Right atrium auricular region (tissue), 2 donors: ENCODE results near the gene ST6GAL1. TPM values are rescaled to one million over a fixed set of nuclear protein-coding genes. Genes with fewer than 3 reads are reported as not detected.

Source experiments
- DNase-seq: peaks from one replicate; pipeline ENCODE4 v3.0.0-alpha.2; 2019; ENCODE audit warnings: low spot score
- H3K27ac ChIP-seq, 2 donors: fragments of 200-600 bp; sonication (generic); 1 replicate in 1 of 2; 2 replicates in 1 of 2; pipeline ENCODE4 v1.5.1; 2016 to 2019
- H3K27me3 ChIP-seq, 2 donors: fragments of 200-600 bp; sonication (generic); one replicate each; pipeline versions ENCODE4 v1.5.1 to v1.6.0; 2017 to 2019
- H3K36me3 ChIP-seq: fragments of 200-600 bp; sonication (generic); one replicate; pipeline ENCODE4 v1.5.1; 2016
- H3K4me1 ChIP-seq, 2 donors: fragments of 200-600 bp; sonication (generic); one replicate each; pipeline versions ENCODE4 v1.5.1 to v1.6.0; 2017 to 2019
- H3K4me3 ChIP-seq, 2 donors: fragments of 200-600 bp; sonication (generic); 1 replicate in 1 of 2; 2 replicates in 1 of 2; pipeline ENCODE4 v1.5.1; 2017 to 2019; ENCODE audit warnings: mild to moderate bottlenecking in 1 of 2, moderate library complexity in 1 of 2
- H3K9me3 ChIP-seq, 2 donors: fragments of 200-600 bp; sonication (generic); one replicate each; pipeline ENCODE4 v1.5.1; 2019
- CTCF ChIP-seq, 2 donors: fragments of 200-600 bp; sonication (generic); IDR thresholded peaks; one replicate each; pipeline ENCODE4 v1.5.1; 2019; ENCODE audit warnings: antibody characterized with exemption in 2 of 2
- total RNA-seq, 2 donors: library from RNA; depleted of rRNA; stranded (reverse); fragments of >200 nt; gene quantifications; one replicate each; pipeline ENCODE4 v1.1.0, GENCODE V29; 2016

Gene ST6GAL1
- total RNA-seq, 2 donors from 2014 or later, result 55.1 to 94.3 TPM

GRCh38 chr3:187125319-187126031, 195.1 kb downstream of the ST6GAL1 start:
- no peak for TF ChIP-seq CTCF (IDR thresholded peaks at IDR 0.05)
- Histone ChIP-seq H3K4me1 (peaks cover 0 to 4% of the 10 kb centered on the region in 2 donors), H3K27me3 (no peaks in the 10 kb centered on the region), H3K27ac (no peak overlapping the region), H3K4me3 (no peak overlapping the region), H3K36me3 (no peaks in the 10 kb centered on the region), H3K9me3 (no peaks in the 10 kb centered on the region)
- no peak for DNase-seq

Other genes starting within 250 kb of the ST6GAL1 start
- gene KNG1, start 213.2 kb upstream of the ST6GAL1 start, total RNA-seq, result under 1 TPM in 1 of 2 donors, not detected in 1; 0.59 TPM
- gene EIF4A2, start 146.9 kb upstream of the ST6GAL1 start, total RNA-seq, result 100 to 1,000 TPM; 302 to 323 TPM
- 1 to 10 TPM; 7.2 to 8.9 TPM for gene RFC4, start 124.0 kb upstream of the ST6GAL1 start, total RNA-seq
- gene ADIPOQ, start 87.8 kb upstream of the ST6GAL1 start, total RNA-seq, result 10 to 100 TPM in 1 of 2 donors, 1 to 10 TPM in 1; 2.4 to 19.1 TPM
- 10 to 100 TPM; 11.9 to 12.7 TPM for gene RPL39L, start 209.0 kb downstream of the ST6GAL1 start, total RNA-seq